Measurements from ENCODE around the gene PREX1.

Gene PREX1

GRCh38 chr20:48658505-48658904, 169.3 kb downstream of the PREX1 start:
- Histone ChIP-seq H3K4me3 (no peak overlapping the region), H3K4me1 (peaks cover 0 to 56% (median 37%) of the 10 kb centered on the region in 4 donors), H3K36me3 (peaks cover 7 to 35% (median 11%) of the 10 kb centered on the region in 3 donors), H3K9me3 (no peaks in the 10 kb centered on the region), H3K27me3 (no peaks in the 10 kb centered on the region), H3K27ac (peak overlapping the region; percentile 30 to 59)
- TF ChIP-seq CTCF (IDR thresholded peaks at IDR 0.05), result no peak
- no peak for DNase-seq
- intact Hi-C loops (cut with DNase I; ENCODE audit: low total_unique reads), result loop anchor here (1.0 kb wide), 1 partner anchor 247 kb away; no protein-coding TSS in a partner anchor

GRCh38 chr20:48658198-48658476, 169.7 kb downstream of the PREX1 start:
- intact Hi-C loops (cut with DNase I; ENCODE audit: low total_unique reads), result loop anchor here (1.0 kb wide), 1 partner anchor 247 kb away; no protein-coding TSS in a partner anchor
- no peak for DNase-seq
- TF ChIP-seq CTCF (IDR thresholded peaks at IDR 0.05), result no peak
- H3K4me1 ChIP-seq, result peaks cover 0 to 55% (median 36%) of the 10 kb centered on the region in 4 donors
- no peak overlapping the region for H3K4me3 ChIP-seq
- no peaks in the 10 kb centered on the region for H3K9me3 ChIP-seq
- peaks cover 7 to 39% (median 14%) of the 10 kb centered on the region in 3 donors for H3K36me3 ChIP-seq
- H3K27me3 ChIP-seq, result no peaks in the 10 kb centered on the region
- peak overlapping the region; percentile 30 to 59 for H3K27ac ChIP-seq

- peak; percentile 95 to 96 for TF ChIP-seq CTCF (IDR thresholded peaks at IDR 0.05)
- peak; percentile 73 to 83 for DNase-seq
- Histone ChIP-seq H3K4me1 (peaks cover 0 to 50% (median 32%) of the 10 kb centered on the region in 4 donors), H3K27me3 (no peaks in the 10 kb centered on the region), H3K9me3 (no peaks in the 10 kb centered on the region), H3K27ac (peak overlapping the region in 1 of 2 donors; percentile 59), H3K4me3 (no peak overlapping the region), H3K36me3 (peaks cover 11 to 44% (median 19%) of the 10 kb centered on the region in 3 donors)
- intact Hi-C loops (cut with DNase I; ENCODE audit: low total_unique reads), result loop anchor here (1.0 kb wide), 1 partner anchor 248 kb away; no protein-coding TSS in a partner anchor
These were observed 170.2 kb downstream of the PREX1 start for GRCh38 chr20:48657426-48658197.

GRCh38 chr20:48656661-48657211, 171.1 kb downstream of the PREX1 start:
- intact Hi-C loops (cut with DNase I; ENCODE audit: low total_unique reads), result no loop called here
- H3K36me3 ChIP-seq, result peaks cover 20 to 53% (median 27%) of the 10 kb centered on the region in 3 donors
- H3K4me3 ChIP-seq, result no peak overlapping the region
- no peak overlapping the region for H3K27ac ChIP-seq
- DNase-seq, result no peak
- TF ChIP-seq CTCF (IDR thresholded peaks at IDR 0.05), result no peak
- peaks cover 0 to 41% (median 23%) of the 10 kb centered on the region in 4 donors for H3K4me1 ChIP-seq
- H3K9me3 ChIP-seq, result no peaks in the 10 kb centered on the region
- H3K27me3 ChIP-seq, result no peaks in the 10 kb centered on the region

GRCh38 chr20:48656137-48656536, 171.7 kb downstream of the PREX1 start:
- intact Hi-C loops (cut with DNase I; ENCODE audit: low total_unique reads), result no loop called here
- DNase-seq, result no peak
- no peak overlapping the region for H3K27ac ChIP-seq

More at GRCh38 chr20:48656137-48656536, 171.7 kb downstream of the PREX1 start:
- H3K36me3 ChIP-seq, result peaks cover 25 to 59% (median 33%) of the 10 kb centered on the region in 3 donors
- H3K9me3 ChIP-seq, result no peaks in the 10 kb centered on the region
- no peak for TF ChIP-seq CTCF (IDR thresholded peaks at IDR 0.05)
- peaks cover 0 to 38% (median 21%) of the 10 kb centered on the region in 4 donors for H3K4me1 ChIP-seq
- no peak overlapping the region for H3K4me3 ChIP-seq
- H3K27me3 ChIP-seq, result no peaks in the 10 kb centered on the region
